Activated CD4-positive, alpha-beta memory T cell treated with anti-CD3 and anti-CD28 coated beads for 36 hours (primary cell): ENCODE measurements around the gene RNU1-3. TPM values are rescaled to one million over a fixed set of nuclear protein-coding genes. Genes with fewer than 3 reads are reported as not detected.
"Not testable (repeated sequence)": the region's sequence is repeated elsewhere in the genome, so short reads cannot be mapped to it uniquely, and the experiment has no call there.

Experiments used
- CTCF ChIA-PET: fragments of 350-600 bp; sonication (Branson Sonifier 250); formaldehyde crosslinking; loops from one replicate; lab custom pipeline; 2021; ENCODE audit warnings: antibody characterized with exemption, inconsistent platforms; lab: Charles Lee
- POLR2A ChIA-PET: fragments of 350-600 bp; sonication (Branson Sonifier 250); formaldehyde crosslinking; loops from one replicate; lab custom pipeline; 2021; ENCODE audit warnings: antibody characterized with exemption; lab: Charles Lee
- DNase-seq: peaks from one replicate; pipeline ENCODE4 v3.0.0-alpha.2; 2020
- H3K27ac Mint-ChIP-seq: one replicate; pipeline ENCODE4 v1.8.0; 2021; ENCODE audit warnings: mixed read lengths
- H3K27me3 Mint-ChIP-seq: one replicate; pipeline ENCODE4 v1.8.0; 2021; ENCODE audit warnings: mixed read lengths
- H3K36me3 Mint-ChIP-seq: one replicate; pipeline ENCODE4 v1.8.0; 2021; ENCODE audit warnings: mixed read lengths
- H3K4me1 Mint-ChIP-seq: one replicate; pipeline ENCODE4 v1.8.0; 2021; ENCODE audit warnings: low read depth, mixed read lengths
- H3K4me3 Mint-ChIP-seq: one replicate; pipeline ENCODE4 v1.8.0; 2021; ENCODE audit warnings: mild to moderate bottlenecking, mixed read lengths
- H3K9me3 Mint-ChIP-seq: one replicate; pipeline ENCODE4 v1.8.0; 2021; ENCODE audit warnings: mixed read lengths
- intact Hi-C: fragments of 100-400 bp; cut with micrococcal nuclease; formaldehyde crosslinking; loops from one replicate; pipeline ENCODE4 v1.15.1; 2023
- total RNA-seq, 2 experiments: library from RNA; stranded (reverse); gene quantifications; one replicate each; pipeline ENCODE4 v1.2.3, GENCODE V29; 2021

The RNU1-3 gene
- total RNA-seq, 2 experiments from 2014 or later, result 1,390 to 1,409 TPM

- DNase-seq, H3K36me3 Mint-ChIP-seq, H3K4me3 Mint-ChIP-seq, H3K4me1 Mint-ChIP-seq, POLR2A ChIA-PET, H3K27ac Mint-ChIP-seq, H3K9me3 Mint-ChIP-seq, intact Hi-C loops, H3K27me3 Mint-ChIP-seq: not testable (repeated sequence)
- CTCF ChIA-PET, result interaction anchor here (1.1 to 4.7 kb wide), 2 partner anchors 11 to 15 kb away, joined by 3 to 25 read pairs; no protein-coding TSS in a partner anchor
Measured at GRCh38 chr1:16692717-16693448, 26.1 kb upstream of the RNU1-3 start.

GRCh38 chr1:16692283-16692682 is 25.5 kb upstream of the RNU1-3 start:
- H3K27me3 Mint-ChIP-seq, H3K4me3 Mint-ChIP-seq, H3K4me1 Mint-ChIP-seq, H3K36me3 Mint-ChIP-seq, DNase-seq, intact Hi-C loops, CTCF ChIA-PET, H3K9me3 Mint-ChIP-seq, POLR2A ChIA-PET, H3K27ac Mint-ChIP-seq: not testable (repeated sequence)

GRCh38 chr1:16690971-16691682 is 24.4 kb upstream of the RNU1-3 start:
- H3K4me1 Mint-ChIP-seq, intact Hi-C loops, POLR2A ChIA-PET, DNase-seq, H3K36me3 Mint-ChIP-seq, H3K27me3 Mint-ChIP-seq, CTCF ChIA-PET, H3K9me3 Mint-ChIP-seq, H3K4me3 Mint-ChIP-seq, H3K27ac Mint-ChIP-seq: not testable (repeated sequence)

- POLR2A ChIA-PET, result interaction anchor here (1.0 kb wide), 1 partner anchor 174 kb away, joined by 3 read pairs; the partner anchor contains the start of gene RNU1-1
- intact Hi-C loops, H3K36me3 Mint-ChIP-seq, DNase-seq, H3K9me3 Mint-ChIP-seq, H3K27me3 Mint-ChIP-seq, H3K4me1 Mint-ChIP-seq, H3K4me3 Mint-ChIP-seq, H3K27ac Mint-ChIP-seq: not testable (repeated sequence)
- CTCF ChIA-PET, result interaction anchor here (0.5 kb wide), 1 partner anchor 359 kb away, joined by 4 read pairs; no protein-coding TSS in a partner anchor
Measured at GRCh38 chr1:16687132-16687800, 20.5 kb upstream of the RNU1-3 start.

- H3K27ac Mint-ChIP-seq, H3K4me3 Mint-ChIP-seq, POLR2A ChIA-PET, H3K27me3 Mint-ChIP-seq, H3K36me3 Mint-ChIP-seq, H3K4me1 Mint-ChIP-seq, intact Hi-C loops, H3K9me3 Mint-ChIP-seq, DNase-seq: not testable (repeated sequence)
- CTCF ChIA-PET, result interaction anchor here (1.0 kb wide), 1 partner anchor 10 kb away, joined by 3 read pairs; no protein-coding TSS in a partner anchor
Measured at GRCh38 chr1:16685445-16686371, 19.0 kb upstream of the RNU1-3 start.

GRCh38 chr1:16684738-16685337 is 18.1 kb upstream of the RNU1-3 start:
- intact Hi-C loops, DNase-seq, H3K9me3 Mint-ChIP-seq, POLR2A ChIA-PET, H3K27ac Mint-ChIP-seq, H3K4me1 Mint-ChIP-seq, H3K36me3 Mint-ChIP-seq, H3K4me3 Mint-ChIP-seq: not testable (repeated sequence)
- H3K27me3 Mint-ChIP-seq, result peaks cover 14% of the 10 kb centered on the region
- CTCF ChIA-PET, result interaction anchor here (1.0 kb wide), 1 partner anchor 11 kb away, joined by 3 read pairs; no protein-coding TSS in a partner anchor

- H3K4me3 Mint-ChIP-seq, CTCF ChIA-PET, intact Hi-C loops, POLR2A ChIA-PET, H3K27ac Mint-ChIP-seq, H3K36me3 Mint-ChIP-seq, H3K9me3 Mint-ChIP-seq, DNase-seq, H3K4me1 Mint-ChIP-seq: not testable (repeated sequence)
- H3K27me3 Mint-ChIP-seq, result peaks cover 19% of the 10 kb centered on the region
Measured at GRCh38 chr1:16684152-16684551, 17.4 kb upstream of the RNU1-3 start.

- H3K9me3 Mint-ChIP-seq, H3K36me3 Mint-ChIP-seq, CTCF ChIA-PET, intact Hi-C loops, H3K4me3 Mint-ChIP-seq, DNase-seq, H3K4me1 Mint-ChIP-seq, H3K27ac Mint-ChIP-seq, POLR2A ChIA-PET: not testable (repeated sequence)
- peaks cover 29% of the 10 kb centered on the region for H3K27me3 Mint-ChIP-seq
Measured at GRCh38 chr1:16682803-16683202, 16.1 kb upstream of the RNU1-3 start.

- POLR2A ChIA-PET, H3K27ac Mint-ChIP-seq, H3K4me3 Mint-ChIP-seq, DNase-seq, CTCF ChIA-PET, H3K36me3 Mint-ChIP-seq, H3K9me3 Mint-ChIP-seq, intact Hi-C loops: not testable (repeated sequence)
- Mint-ChIP-seq H3K4me1 (peaks cover 24% of the 10 kb centered on the region), H3K27me3 (peaks cover 24% of the 10 kb centered on the region)
Measured at GRCh38 chr1:16680366-16680765, 13.6 kb upstream of the RNU1-3 start.

GRCh38 chr1:16677552-16678431 is 11.0 kb upstream of the RNU1-3 start:
- ChIA-PET CTCF (interaction anchor here (1.0 to 1.3 kb wide), 2 partner anchors 25 to 33 kb away, joined by 3 read pairs; no protein-coding TSS in a partner anchor), POLR2A (interaction anchor here (1.0 to 1.6 kb wide), 2 partner anchors 49 to 227 kb away, joined by 4 to 7 read pairs; no protein-coding TSS in a partner anchor)
- peaks cover 24% of the 10 kb centered on the region for H3K4me1 Mint-ChIP-seq
- peaks cover 1% of the 10 kb centered on the region for H3K36me3 Mint-ChIP-seq
- H3K4me3 Mint-ChIP-seq, result peak overlapping the region; percentile 55
- DNase-seq, result peak; percentile 76
- H3K27ac Mint-ChIP-seq, result peak overlapping the region; percentile 76
- intact Hi-C loops, result no loop called here
- peaks cover 25% of the 10 kb centered on the region for H3K27me3 Mint-ChIP-seq
- H3K9me3 Mint-ChIP-seq, result peaks cover 3% of the 10 kb centered on the region
